Activated CD8-positive, alpha-beta T cell treated with anti-CD3 and anti-CD28 coated beads for 36 hours (primary cell): ENCODE measurements around the gene ANKRD13D. TPM values are rescaled to one million over a fixed set of nuclear protein-coding genes. Genes with fewer than 3 reads are reported as not detected.

Source experiments
- ATAC-seq: fragments of 200-7000 bp; cut with Tn5 transposase; one replicate; pipeline ENCODE4 v1.10.0; 2021; ENCODE audit warnings: mild to moderate bottlenecking, moderate library complexity
- CTCF ChIA-PET: fragments of 350-600 bp; sonication (Branson Sonifier 250); formaldehyde crosslinking; loops from one replicate; lab custom pipeline; 2021; ENCODE audit warnings: antibody characterized with exemption; lab: Charles Lee
- POLR2A ChIA-PET: fragments of 350-600 bp; sonication (Branson Sonifier 250); formaldehyde crosslinking; loops from one replicate; lab custom pipeline; 2021; ENCODE audit warnings: antibody characterized with exemption; lab: Charles Lee
- DNase-seq: peaks from one replicate; pipeline ENCODE4 v3.0.0-alpha.2; 2020
- H3K27ac Mint-ChIP-seq: one replicate; pipeline ENCODE4 v1.8.0; 2021; ENCODE audit warnings: mild to moderate bottlenecking, mixed read lengths
- H3K27me3 Mint-ChIP-seq: one replicate; pipeline ENCODE4 v1.8.0; 2021; ENCODE audit warnings: mixed read lengths
- H3K36me3 Mint-ChIP-seq: one replicate; pipeline ENCODE4 v1.8.0; 2021; ENCODE audit warnings: low read depth, mixed read lengths
- H3K4me1 Mint-ChIP-seq: one replicate; pipeline ENCODE4 v1.8.0; 2021; ENCODE audit warnings: low read depth, mixed read lengths
- H3K4me3 Mint-ChIP-seq: one replicate; pipeline ENCODE4 v1.8.0; 2021; ENCODE audit warnings: mild to moderate bottlenecking, moderate library complexity, mixed read lengths
- H3K9me3 Mint-ChIP-seq: one replicate; pipeline ENCODE4 v1.8.0; 2021; ENCODE audit warnings: mixed read lengths
- intact Hi-C: fragments of 100-400 bp; cut with micrococcal nuclease; formaldehyde crosslinking; loops from one replicate; pipeline ENCODE4 v1.10.0; 2022
- total RNA-seq, 2 experiments: library from RNA; stranded (reverse); gene quantifications; one replicate each; pipeline ENCODE4 v1.2.3, GENCODE V29; 2021
- TF ChIP-seq, protein P1 (sequence below): fragments of 200-600 bp; IDR thresholded peaks from one replicate; pipeline ENCODE4 v1.8.0; 2022; ENCODE audit warnings: antibody characterized with exemption, mild to moderate bottlenecking

Gene ANKRD13D
- total RNA-seq, 2 experiments from 2014 or later, result 75.4 to 78.7 TPM

GRCh38 chr11:67306769-67307544, 17.9 kb downstream of the ANKRD13D start:
- Mint-ChIP-seq H3K27ac (no peak overlapping the region), H3K36me3 (peaks cover 7% of the 10 kb centered on the region), H3K4me3 (no peak overlapping the region), H3K9me3 (no peaks in the 10 kb centered on the region), H3K4me1 (peaks cover 12% of the 10 kb centered on the region), H3K27me3 (no peaks in the 10 kb centered on the region)
- TF ChIP-seq, protein P1, sequence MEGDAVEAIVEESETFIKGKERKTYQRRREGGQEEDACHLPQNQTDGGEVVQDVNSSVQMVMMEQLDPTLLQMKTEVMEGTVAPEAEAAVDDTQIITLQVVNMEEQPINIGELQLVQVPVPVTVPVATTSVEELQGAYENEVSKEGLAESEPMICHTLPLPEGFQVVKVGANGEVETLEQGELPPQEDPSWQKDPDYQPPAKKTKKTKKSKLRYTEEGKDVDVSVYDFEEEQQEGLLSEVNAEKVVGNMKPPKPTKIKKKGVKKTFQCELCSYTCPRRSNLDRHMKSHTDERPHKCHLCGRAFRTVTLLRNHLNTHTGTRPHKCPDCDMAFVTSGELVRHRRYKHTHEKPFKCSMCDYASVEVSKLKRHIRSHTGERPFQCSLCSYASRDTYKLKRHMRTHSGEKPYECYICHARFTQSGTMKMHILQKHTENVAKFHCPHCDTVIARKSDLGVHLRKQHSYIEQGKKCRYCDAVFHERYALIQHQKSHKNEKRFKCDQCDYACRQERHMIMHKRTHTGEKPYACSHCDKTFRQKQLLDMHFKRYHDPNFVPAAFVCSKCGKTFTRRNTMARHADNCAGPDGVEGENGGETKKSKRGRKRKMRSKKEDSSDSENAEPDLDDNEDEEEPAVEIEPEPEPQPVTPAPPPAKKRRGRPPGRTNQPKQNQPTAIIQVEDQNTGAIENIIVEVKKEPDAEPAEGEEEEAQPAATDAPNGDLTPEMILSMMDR, result no peak
- ChIA-PET CTCF (interaction anchor here (1.0 to 1.8 kb wide), 3 partner anchors 10 to 45 kb away, joined by 3 to 7 read pairs (median 3); no protein-coding TSS in a partner anchor), POLR2A (interaction anchor here (1.0 to 1.4 kb wide), 5 partner anchors 10 to 102 kb away, joined by 3 to 7 read pairs (median 4); partner anchors contain the start of gene ANKRD13D)
- ATAC-seq (no peak), DNase-seq (no peak)
- intact Hi-C loops, result no loop called here

DNA sequence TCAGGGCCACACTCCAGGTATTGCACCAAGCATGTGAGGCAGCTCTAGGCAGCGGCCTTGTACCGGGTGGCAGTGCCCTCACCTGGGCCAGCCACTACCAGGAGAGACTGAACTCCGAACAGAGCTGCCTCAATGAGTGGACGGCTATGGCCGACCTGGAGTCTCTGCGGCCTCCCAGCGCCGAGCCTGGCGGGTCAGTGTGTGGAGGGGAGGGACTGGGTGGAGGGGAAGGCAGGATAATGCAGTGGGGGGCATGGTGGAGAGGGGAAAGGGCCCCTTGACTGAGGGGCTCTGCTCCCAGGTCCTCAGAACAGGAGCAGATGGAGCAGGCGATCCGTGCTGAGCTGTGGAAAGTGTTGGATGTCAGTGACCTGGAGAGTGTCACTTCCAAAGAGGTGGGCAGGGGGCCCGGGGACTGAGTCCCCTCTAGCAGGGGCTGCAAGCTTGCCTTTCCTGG, 18.5 kb downstream of the ANKRD13D start:
- POLR2A ChIA-PET, result interaction anchor here (1.0 to 1.4 kb wide), 5 partner anchors 10 to 101 kb away, joined by 3 to 7 read pairs (median 4); partner anchors contain the start of gene ANKRD13D
- intact Hi-C loops, result no loop called here
- ATAC-seq, result no peak

DNA sequence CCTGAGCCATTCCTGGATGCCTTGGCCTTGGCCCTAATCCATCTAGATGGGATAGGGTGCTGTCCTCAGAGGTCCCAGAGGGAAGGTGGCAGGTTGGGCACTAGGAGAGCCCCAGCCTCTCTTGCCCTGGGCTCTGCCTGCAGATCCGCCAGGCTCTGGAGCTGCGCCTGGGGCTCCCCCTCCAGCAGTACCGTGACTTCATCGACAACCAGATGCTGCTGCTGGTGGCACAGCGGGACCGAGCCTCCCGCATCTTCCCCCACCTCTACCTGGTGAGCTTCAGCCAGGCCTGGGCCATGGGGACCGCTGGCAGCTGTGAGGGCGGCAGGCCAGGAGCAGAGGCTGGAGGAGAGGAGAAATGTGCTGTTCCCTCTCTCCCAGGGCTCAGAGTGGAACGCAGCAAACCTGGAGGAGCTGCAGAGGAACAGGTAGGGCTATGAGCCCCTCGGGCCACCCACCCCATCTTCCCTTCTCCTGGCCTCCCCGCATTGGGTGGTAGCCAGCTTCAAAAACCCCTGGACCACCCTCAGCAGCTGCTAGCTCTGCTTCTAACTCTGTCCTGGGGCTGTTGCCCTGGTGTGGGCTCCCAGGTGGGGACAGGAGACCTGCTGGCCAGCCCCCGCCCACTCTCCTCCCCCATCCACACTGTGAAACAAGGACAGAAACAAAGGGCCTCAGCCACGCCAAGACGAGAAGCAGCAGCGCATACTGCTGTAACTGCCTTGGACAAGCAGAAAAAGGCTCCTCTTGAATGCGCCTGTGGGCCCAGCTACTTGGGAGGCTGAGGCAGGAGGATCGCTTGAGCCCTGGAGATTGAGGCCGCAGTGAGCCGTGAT, 19.1 kb downstream of the ANKRD13D start:
- Mint-ChIP-seq H3K9me3 (no peaks in the 10 kb centered on the region), H3K36me3 (no peaks in the 10 kb centered on the region), H3K4me3 (no peak overlapping the region), H3K4me1 (peaks cover 18% of the 10 kb centered on the region), H3K27me3 (no peaks in the 10 kb centered on the region), H3K27ac (no peak overlapping the region)
- DNase-seq, result no peak
- ATAC-seq, result no peak
- intact Hi-C loops, result no loop called here
- CTCF ChIA-PET, result interaction anchor here (0.6 to 1.8 kb wide), 4 partner anchors 9 to 50 kb away, joined by 3 to 7 read pairs (median 3); no protein-coding TSS in a partner anchor
- TF ChIP-seq, protein P1, result no peak
- POLR2A ChIA-PET, result interaction anchor here (1.0 to 2.0 kb wide), 5 partner anchors 9 to 68 kb away, joined by 3 to 7 read pairs (median 5); partner anchors contain the start of gene ANKRD13D

More for the DNA sequence above, 18.5 kb downstream of the ANKRD13D start:
- Mint-ChIP-seq H3K9me3 (no peaks in the 10 kb centered on the region), H3K36me3 (peaks cover 3% of the 10 kb centered on the region), H3K27ac (no peak overlapping the region), H3K4me1 (peaks cover 15% of the 10 kb centered on the region), H3K4me3 (no peak overlapping the region), H3K27me3 (no peaks in the 10 kb centered on the region)
- CTCF ChIA-PET, result interaction anchor here (0.6 to 1.8 kb wide), 4 partner anchors 10 to 50 kb away, joined by 3 to 7 read pairs (median 3); no protein-coding TSS in a partner anchor
- DNase-seq, result no peak
- TF ChIP-seq, protein P1, result no peak

DNA sequence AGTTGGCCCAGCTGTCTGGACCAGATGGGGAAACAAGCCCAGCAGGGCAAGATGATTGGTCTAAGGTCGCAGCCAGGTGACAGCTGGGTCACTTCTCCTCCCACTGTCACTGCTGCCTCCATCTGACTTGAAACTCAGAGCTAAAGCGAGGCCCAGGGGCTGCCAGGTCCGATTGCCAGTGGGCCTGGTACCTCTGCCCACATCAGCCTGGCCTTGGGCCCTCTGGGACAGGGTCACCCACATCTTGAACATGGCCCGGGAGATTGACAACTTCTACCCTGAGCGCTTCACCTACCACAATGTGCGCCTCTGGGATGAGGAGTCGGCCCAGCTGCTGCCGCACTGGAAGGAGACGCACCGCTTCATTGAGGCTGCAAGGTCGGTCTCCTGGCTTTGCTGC, 20.1 kb downstream of the ANKRD13D start:
- DNase-seq (no peak), ATAC-seq (no peak)
- Mint-ChIP-seq H3K27me3 (no peaks in the 10 kb centered on the region), H3K27ac (no peak overlapping the region), H3K4me1 (peaks cover 18% of the 10 kb centered on the region), H3K4me3 (no peak overlapping the region), H3K36me3 (no peaks in the 10 kb centered on the region), H3K9me3 (no peaks in the 10 kb centered on the region)
- intact Hi-C loops, result no loop called here
- ChIA-PET POLR2A (interaction anchor here (1.4 to 2.0 kb wide), 2 partner anchors 10 to 22 kb away, joined by 5 to 7 read pairs; no protein-coding TSS in a partner anchor), CTCF (interaction anchor here (1.8 kb wide), 1 partner anchor 8 kb away, joined by 7 read pairs; no protein-coding TSS in a partner anchor)
- TF ChIP-seq, protein P1, result no peak
